H1 (cell line): Measurements from ENCODE around the gene MDM4. TPM values are rescaled to one million over a fixed set of nuclear protein-coding genes. Genes with fewer than 3 reads are reported as not detected.

Source experiments
- CTCF ChIA-PET: fragments of 300-600 bp; sonication (Branson Sonifier 250); formaldehyde crosslinking; loops from one replicate; lab custom pipeline; 2021; ENCODE audit not compliant: partially characterized antibody; lab: Charles Lee
- POLR2A ChIA-PET: fragments of 300-600 bp; sonication (Branson Sonifier 250); formaldehyde crosslinking; loops from one replicate; lab custom pipeline; 2021; ENCODE audit warnings: inconsistent platforms; ENCODE audit not compliant: partially characterized antibody; lab: Charles Lee
- DNase-seq, 2 experiments: peaks; one replicate each; pipeline versions ENCODE4 v3.0.0 to v3.0.0-alpha.2; 2010 to 2022; ENCODE audit warnings: low spot score in 2 of 2, low read depth in 1 of 2, mixed read lengths in 1 of 2
- FAIRE-seq: peaks from 2 replicates; lab custom pipeline; 2011; peaks lifted over from hg19 to GRCh38; lab: Jason Lieb, UNC
- H2AFZ ChIP-seq: 2 replicates; pipeline ENCODE4 v1.8.1; 2012; ENCODE audit warnings: low read length, inconsistent platforms
- H2AK5ac ChIP-seq: 2 replicates; pipeline ENCODE4 v1.6.1; 2013; ENCODE audit warnings: low read depth, low read length
- H2BK120ac ChIP-seq: replicated peaks from 2 replicates; pipeline ENCODE3; 2013; ENCODE audit warnings: low read depth, low read length, inconsistent platforms
- H2BK12ac ChIP-seq: 2 replicates; pipeline ENCODE4 v1.6.1; 2013; ENCODE audit warnings: low read depth, low read length
- H2BK15ac ChIP-seq: 2 replicates; pipeline ENCODE4 v1.6.1; 2013; ENCODE audit warnings: low read length
- H2BK20ac ChIP-seq: 2 replicates; pipeline ENCODE4 v1.6.1; 2013; ENCODE audit warnings: low read length
- H2BK5ac ChIP-seq: 2 replicates; pipeline ENCODE4 v1.6.1; 2013; ENCODE audit warnings: low read depth, low read length
- H3K14ac ChIP-seq: 2 replicates; pipeline ENCODE4 v1.6.1; 2013; ENCODE audit warnings: inconsistent platforms; ENCODE audit not compliant: insufficient read length
- H3K18ac ChIP-seq: 2 replicates; pipeline ENCODE4 v1.6.1; 2013; ENCODE audit warnings: low read length; ENCODE audit errors: extremely low read depth
- H3K23ac ChIP-seq: 2 replicates; pipeline ENCODE4 v1.6.1; 2013; ENCODE audit warnings: inconsistent platforms; ENCODE audit not compliant: insufficient read length
- H3K23me2 ChIP-seq: 2 replicates; pipeline ENCODE4 v1.6.1; 2013; ENCODE audit warnings: low read depth, low read length
- H3K27ac ChIP-seq: 2 replicates; pipeline ENCODE4 v1.6.1; 2011; ENCODE audit warnings: low read depth, low read length, inconsistent platforms
- H3K27me3 ChIP-seq, 4 experiments: replicated peaks in 1 of 4; 1 replicate in 1 of 4; 2 replicates in 3 of 4; pipeline versions ENCODE4 v1.6.1 to v1.8.1; 2011 to 2013; ENCODE audit warnings: low read length in 3 of 4, mild to moderate bottlenecking in 3 of 4, inconsistent platforms in 2 of 4, mixed read lengths in 2 of 4, moderate library complexity in 1 of 4; ENCODE audit not compliant: control insufficient read depth in 3 of 4, insufficient read depth in 3 of 4; ENCODE audit errors: extremely low read depth in 1 of 4
- H3K36me3 ChIP-seq, 4 experiments: 2 replicates each; pipeline versions ENCODE4 v1.6.1 to v1.8.1; 2011 to 2013; ENCODE audit warnings: mild to moderate bottlenecking in 4 of 4, low read length in 3 of 4, moderate library complexity in 2 of 4, control low read depth in 1 of 4, inconsistent platforms in 1 of 4; ENCODE audit not compliant: insufficient read depth in 4 of 4, control insufficient read depth in 2 of 4
- H3K4ac ChIP-seq: replicated peaks from 2 replicates; pipeline ENCODE3; 2013; ENCODE audit warnings: low read length, low read depth, mixed read lengths, inconsistent platforms; ENCODE audit not compliant: insufficient read length
- H3K4me1 ChIP-seq, 4 experiments: replicated peaks in 1 of 4; 1 replicate in 1 of 4; 2 replicates in 3 of 4; pipeline versions ENCODE4 v1.6.1 to v1.8.1; 2011 to 2013; ENCODE audit warnings: low read length in 3 of 4, inconsistent platforms in 2 of 4, mixed read lengths in 1 of 4; ENCODE audit not compliant: insufficient read depth in 4 of 4, control insufficient read depth in 3 of 4
- H3K4me2 ChIP-seq, 2 experiments: 2 replicates each; pipeline versions ENCODE4 v1.6.1 to v1.8.1; 2011 to 2013; ENCODE audit warnings: low read depth in 2 of 2, low read length in 2 of 2, control low read depth in 1 of 2, inconsistent platforms in 1 of 2, mild to moderate bottlenecking in 1 of 2; ENCODE audit not compliant: insufficient read depth in 1 of 2
- H3K4me3 ChIP-seq, 4 experiments: fragments of 200-600, 300-600 bp in 1 of 4; sonication (generic), shearing (Covaris generic), sonication (Bioruptor Twin) in 1 of 4; 2 replicates each; pipeline versions ENCODE4 v1.5.1 to v1.8.1; 2011 to 2016; ENCODE audit warnings: low read length in 4 of 4, low read depth in 3 of 4, control low read depth in 2 of 4, inconsistent platforms in 2 of 4, mild to moderate bottlenecking in 2 of 4, mixed read lengths in 1 of 4, moderate library complexity in 1 of 4; ENCODE audit not compliant: insufficient read depth in 2 of 4; ENCODE audit errors: extremely low read depth in 1 of 4
- H3K56ac ChIP-seq: replicated peaks from 2 replicates; pipeline ENCODE3; 2013; ENCODE audit warnings: low read depth, mild to moderate bottlenecking, mixed read lengths, low read length, inconsistent platforms; ENCODE audit not compliant: insufficient read length
- H3K79me1 ChIP-seq: 2 replicates; pipeline ENCODE4 v1.6.1; 2013; ENCODE audit warnings: low read depth, low read length, control low read depth
- H3K79me2 ChIP-seq, 2 experiments: 2 replicates each; pipeline versions ENCODE4 v1.6.1 to v1.8.1; 2012 to 2013; ENCODE audit warnings: low read length in 2 of 2, mild to moderate bottlenecking in 2 of 2, inconsistent platforms in 1 of 2; ENCODE audit not compliant: insufficient read depth in 2 of 2, control insufficient read depth in 1 of 2
- H3K9ac ChIP-seq, 4 experiments: replicated peaks in 1 of 4; 1 replicate in 1 of 4; 2 replicates in 3 of 4; pipeline versions ENCODE4 v1.6.1 to v1.8.1; 2011 to 2013; ENCODE audit warnings: low read depth in 3 of 4, low read length in 3 of 4, control low read depth in 2 of 4, mild to moderate bottlenecking in 2 of 4, moderate library complexity in 2 of 4, inconsistent platforms in 1 of 4; ENCODE audit errors: extremely low read depth in 1 of 4
- H3K9me3 ChIP-seq, 2 experiments: 2 replicates each; pipeline versions ENCODE4 v1.6.1 to v1.8.1; 2012 to 2013; ENCODE audit warnings: mild to moderate bottlenecking in 2 of 2, moderate library complexity in 2 of 2, control low read depth in 1 of 2, inconsistent platforms in 1 of 2, low read depth in 1 of 2, low read length in 1 of 2, mixed read lengths in 1 of 2; ENCODE audit not compliant: insufficient read depth in 2 of 2
- H4K20me1 ChIP-seq, 2 experiments: replicated peaks in 1 of 2; 2 replicates each; pipeline versions ENCODE3 to v1.8.1; 2011 to 2013; ENCODE audit warnings: inconsistent platforms in 2 of 2, low read length in 2 of 2, mild to moderate bottlenecking in 1 of 2; ENCODE audit not compliant: insufficient read depth in 2 of 2, control insufficient read depth in 1 of 2
- H4K5ac ChIP-seq: 2 replicates; pipeline ENCODE4 v1.6.1; 2013; ENCODE audit warnings: low read length, low read depth, mixed read lengths, inconsistent platforms; ENCODE audit not compliant: insufficient read length
- H4K8ac ChIP-seq: 2 replicates; pipeline ENCODE4 v1.8.0; 2013; ENCODE audit warnings: mild to moderate bottlenecking, moderate library complexity, low read length, inconsistent platforms; ENCODE audit not compliant: insufficient read depth; ENCODE audit errors: extremely low read depth
- H4K91ac ChIP-seq: replicated peaks from 2 replicates; pipeline ENCODE3; 2013; ENCODE audit warnings: low read length, mixed read lengths, inconsistent platforms; ENCODE audit not compliant: insufficient read length
- CTBP2 ChIP-seq: IDR thresholded peaks from 2 replicates; pipeline ENCODE4 v1.7.0; 2011; ENCODE audit warnings: borderline replicate concordance, mild to moderate bottlenecking, moderate library complexity, mixed read lengths, low read length; ENCODE audit not compliant: insufficient read depth, insufficient read length
- EP300 ChIP-seq, 2 experiments: IDR thresholded peaks; 1 replicate in 1 of 2; 2 replicates in 1 of 2; pipeline ENCODE4 v1.6.1; 2011 to 2012; ENCODE audit warnings: low read depth in 2 of 2, low read length in 2 of 2, mild to moderate bottlenecking in 2 of 2, borderline replicate concordance in 1 of 2, inconsistent platforms in 1 of 2, moderate library complexity in 1 of 2
- KDM1A ChIP-seq: fragments of 200-600, 300-600 bp; sonication (generic); IDR thresholded peaks from 2 replicates; pipeline ENCODE4 v1.7.1; 2016; ENCODE audit warnings: mild to moderate bottlenecking, low read length, borderline replicate concordance
- MAFK ChIP-seq: IDR thresholded peaks from 2 replicates; pipeline ENCODE4 v1.6.1; 2012; ENCODE audit warnings: low read depth, mild to moderate bottlenecking, improper control_type of control experiment, low read length
- POLR2AphosphoS5 ChIP-seq: IDR thresholded peaks from 2 replicates; pipeline ENCODE4 v1.6.1; 2011; ENCODE audit warnings: low read depth, low read length
- POU5F1 ChIP-seq: IDR thresholded peaks from 2 replicates; pipeline ENCODE4 v1.6.1; 2011; ENCODE audit warnings: low read depth, mild to moderate bottlenecking, low read length, moderate library complexity
- SP2 ChIP-seq: IDR thresholded peaks from 2 replicates; pipeline ENCODE4 v1.6.1; 2012; ENCODE audit warnings: mild to moderate bottlenecking, low read length, inconsistent platforms
- SP4 ChIP-seq: IDR thresholded peaks from 2 replicates; pipeline ENCODE4 v1.6.1; 2012; ENCODE audit warnings: low read length, inconsistent platforms
- polyA plus RNA-seq, 7 experiments: library from polyadenylated mRNA; depleted of rRNA in 3 of 7; stranded (reverse) in 5 of 7; unstranded in 2 of 7; fragments of >200 nt in 5 of 7; fragments of 200-250 nt in 2 of 7; gene quantifications; 1 replicate in 5 of 7; 2 replicates in 1 of 7; 4 replicates in 1 of 7; pipeline versions ENCODE4 v1.2.1 to v1.2.3, GENCODE V29; 2011 to 2013; ENCODE audit warnings: missing spikeins in 2 of 7, mixed read lengths in 2 of 7
- total RNA-seq: library from RNA; stranded (reverse); fragmentation: NEBNext Ultra II Directional; extraction: Animal tissue kit (Norgen Biotek cat#: 25700); gene quantifications from 2 replicates; pipeline ENCODE4 v1.2.1, GENCODE V29; 2021

Gene MDM4
- total and polyA plus RNA-seq, 2 of the 8 experiments (the other 6 are each of a cell fraction or from before 2014, with no cell fraction given): 10.8 to 84.9 TPM

DNA sequence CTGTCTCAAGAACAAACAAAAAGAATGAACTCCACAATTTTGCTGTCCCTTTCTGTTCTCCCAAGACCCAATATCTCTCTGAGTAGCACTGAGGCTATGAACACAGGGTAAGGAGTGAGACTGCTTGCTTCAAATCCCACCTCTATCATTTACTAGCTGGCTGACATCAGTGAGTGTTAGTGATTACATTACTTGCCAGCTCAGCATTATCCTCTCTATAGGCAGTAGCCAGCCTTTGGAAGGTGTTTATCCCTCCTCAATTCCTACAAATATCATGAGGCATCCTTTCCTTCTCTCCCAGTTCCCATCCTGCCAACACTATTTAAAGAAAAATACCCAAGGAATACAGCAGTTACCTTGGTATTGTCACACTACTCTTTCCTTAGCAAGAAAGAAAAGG lies 24.6 kb upstream of the MDM4 start:
- Histone ChIP-seq H3K9me3 (no peaks in the 10 kb centered on the region), H4K8ac (no peak overlapping the region), H2BK20ac (no peak overlapping the region), H3K4me1 (peaks cover 0 to 14% (median 6%) of the 10 kb centered on the region in 4 experiments; a peak in 5 of 7 replicates), H2AK5ac (no peak overlapping the region), H3K79me1 (no peaks in the 10 kb centered on the region), H3K14ac (no peak overlapping the region), H3K27me3 (peaks cover 0 to 3% (median under 1%) of the 10 kb centered on the region in 4 experiments; a peak in 2 of 7 replicates), H3K4me2 (no peak overlapping the region), H4K91ac (no peak overlapping the region), H3K27ac (no peak overlapping the region), H3K23ac (no peak overlapping the region), H3K4me3 (no peak overlapping the region), H2BK12ac (no peak overlapping the region), H2BK5ac (no peak overlapping the region), H3K56ac (no peak overlapping the region), H2BK120ac (no peak overlapping the region), H3K4ac (no peak overlapping the region), H3K9ac (no peak overlapping the region; a peak in 1 of 7 replicates), H2AFZ (no peak overlapping the region), H3K36me3 (no peaks in the 10 kb centered on the region), H3K18ac (no peak overlapping the region), H3K79me2 (peaks cover 0 to 24% of the 10 kb centered on the region in 2 experiments; a peak in 2 of 4 replicates), H4K20me1 (no peaks in the 10 kb centered on the region), H2BK15ac (no peak overlapping the region; the same call in 1 of the 2 replicates), H3K23me2 (peaks cover 15% of the 10 kb centered on the region), H4K5ac (no peak overlapping the region)
- FAIRE-seq (no peak), DNase-seq (no peak)
- ChIA-PET CTCF (interaction anchor here (1.0 to 49.0 kb wide), 5 partner anchors 11 to 363 kb away, joined by 3 to 2124 read pairs (median 75); no protein-coding TSS in a partner anchor), POLR2A (interaction anchor here (2.9 to 6.3 kb wide), 3 partner anchors 13 to 84 kb away, joined by 7 to 56 read pairs (median 14); no protein-coding TSS in a partner anchor)
- TF ChIP-seq KDM1A (no peak), EP300 (IDR thresholded peaks at IDR 0.05; ENCODE audit: borderline replicate concordance in 1 of 2, low read depth in 2 of 2, low read length in 2 of 2) (no peak), CTBP2 (no peak), POU5F1 (no peak), SP2 (no peak), MAFK (peak; percentile 28; the same call in 1 of the 2 replicates), POLR2AphosphoS5 (no peak), SP4 (no peak)
